A549 treated with Hydrocortisone at 1 μM for 4 hours (cell line): ENCODE measurements around the gene SERPINB12. TPM values are rescaled to one million over a fixed set of nuclear protein-coding genes. Genes with fewer than 3 reads are reported as not detected.

ENCODE experiments used
- total RNA-seq: library from RNA; stranded (reverse); fragments of 200-300 nt; extraction: Qiagen RNA extraction; gene quantifications from 5 replicates; pipeline ENCODE4 v1.2.3, GENCODE V29; 2022

SERPINB12 gene, protein sequence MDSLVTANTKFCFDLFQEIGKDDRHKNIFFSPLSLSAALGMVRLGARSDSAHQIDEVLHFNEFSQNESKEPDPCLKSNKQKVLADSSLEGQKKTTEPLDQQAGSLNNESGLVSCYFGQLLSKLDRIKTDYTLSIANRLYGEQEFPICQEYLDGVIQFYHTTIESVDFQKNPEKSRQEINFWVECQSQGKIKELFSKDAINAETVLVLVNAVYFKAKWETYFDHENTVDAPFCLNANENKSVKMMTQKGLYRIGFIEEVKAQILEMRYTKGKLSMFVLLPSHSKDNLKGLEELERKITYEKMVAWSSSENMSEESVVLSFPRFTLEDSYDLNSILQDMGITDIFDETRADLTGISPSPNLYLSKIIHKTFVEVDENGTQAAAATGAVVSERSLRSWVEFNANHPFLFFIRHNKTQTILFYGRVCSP
- not detected in 5 replicates for total RNA-seq

DNA sequence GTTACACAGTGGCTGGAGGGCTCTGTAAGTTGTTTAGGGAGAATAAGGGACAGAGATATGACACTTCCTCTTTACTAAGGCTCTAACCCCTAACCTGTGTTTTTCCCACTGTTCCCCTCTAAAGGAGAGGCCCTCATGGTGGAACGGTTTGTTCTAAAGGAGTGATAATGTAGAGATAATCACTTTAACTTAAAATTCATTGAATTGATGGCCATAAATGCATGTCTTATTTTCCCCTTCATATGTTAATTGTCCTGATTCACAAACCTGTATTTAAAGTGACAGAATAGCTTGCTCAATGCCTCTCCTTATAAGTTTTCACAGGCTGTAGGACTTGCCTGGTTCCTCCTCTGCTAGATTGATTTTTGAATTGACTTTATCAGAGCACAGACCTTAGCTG lies at the start of gene SERPINB12:
TSS of gene SERPINB12 (plus strand) at position 301 of the 400 bp plus-strand sequence. CDS start 13,791 bp downstream, outside the sequence.

DNA sequence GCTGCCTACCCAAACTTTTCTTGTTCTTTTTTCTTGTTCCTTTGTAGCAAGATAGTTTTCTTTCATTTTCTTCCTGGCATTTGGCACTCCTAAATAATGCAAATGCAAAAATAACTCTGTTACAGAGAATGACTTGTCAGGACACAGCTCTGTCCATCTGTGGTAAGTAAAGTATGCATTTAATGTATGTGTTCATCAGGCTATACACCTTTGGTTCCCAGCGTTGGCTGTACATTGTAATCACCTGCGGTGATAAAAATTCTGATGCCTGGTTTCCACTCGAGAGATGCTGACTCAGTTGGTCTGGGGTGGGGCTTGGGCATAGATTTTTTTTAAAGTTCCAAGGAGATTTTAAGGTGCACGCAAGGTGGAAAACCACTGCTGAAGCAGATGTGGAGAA lies 44.8 kb downstream of the SERPINB12 start, which contains the start of gene SERPINB13:
TSS of gene SERPINB13 (plus strand) at position 378 of the 400 bp plus-strand sequence. CDS start 1,325 bp downstream, outside the sequence.

Other genes starting within 250 kb of the SERPINB12 start
- 0.45 to 0.59 TPM (median 0.55 TPM) in 5 replicates for gene BCL2, start 222.6 kb upstream of the SERPINB12 start, total RNA-seq
- 37.6 to 43.8 TPM (median 40.5 TPM) in 5 replicates for gene KDSR, start 175.2 kb upstream of the SERPINB12 start, total RNA-seq
- 18.2 to 24.8 TPM (median 19.0 TPM) in 5 replicates for gene VPS4B, start 119.9 kb upstream of the SERPINB12 start, total RNA-seq
- 0.13 to 0.45 TPM (median 0.17 TPM) in 5 replicates for gene SERPINB5, start 65.4 kb upstream of the SERPINB12 start, total RNA-seq
- gene SERPINB13, start 45.0 kb downstream of the SERPINB12 start, total RNA-seq: not detected in 5 replicates
- 0.09 to 0.25 TPM (median 0.18 TPM) in 4 of 5 replicates, not detected in the other for gene SERPINB4, start 101.9 kb downstream of the SERPINB12 start, total RNA-seq
- 0.10 to 0.16 TPM (median 0.13 TPM) in 3 of 5 replicates, not detected in the others for gene SERPINB3, start 119.5 kb downstream of the SERPINB12 start, total RNA-seq
- gene SERPINB11, start 160.6 kb downstream of the SERPINB12 start, total RNA-seq: 0.07 TPM in 1 of 5 replicates, not detected in the others
- gene SERPINB7, start 233.0 kb downstream of the SERPINB12 start, total RNA-seq: 1.3 to 3.3 TPM (median 2.2 TPM) in 5 replicates